CD14-positive monocyte (primary cell): Measurements from ENCODE around the gene SLITRK4. TPM values are rescaled to one million over a fixed set of nuclear protein-coding genes. Genes with fewer than 3 reads are reported as not detected.

ENCODE experiments used
- DNase-seq, 3 donors: peaks; one replicate each; pipeline ENCODE4 v3.0.0-alpha.2; 2011 to 2022
- H2AFZ ChIP-seq: 2 replicates; pipeline ENCODE4 v1.6.0; 2012; ENCODE audit warnings: mild to moderate bottlenecking, low read depth, low read length, inconsistent platforms; ENCODE audit not compliant: insufficient read depth, poor library complexity, severe bottlenecking
- H3K27ac ChIP-seq, 2 donors: 1 replicate in 1 of 2; 2 replicates in 1 of 2; pipeline ENCODE4 v1.5.1; 2012 to 2013; ENCODE audit warnings: low read length in 2 of 2, control low read depth in 1 of 2, inconsistent platforms in 1 of 2, low read depth in 1 of 2, mild to moderate bottlenecking in 1 of 2
- H3K27me3 ChIP-seq, 2 donors: one replicate each; pipeline versions ENCODE4 v1.6.0 to v1.6.1; 2011 to 2013; ENCODE audit warnings: low read length in 2 of 2; ENCODE audit not compliant: control insufficient read depth in 2 of 2, insufficient read depth in 2 of 2
- H3K36me3 ChIP-seq, 2 donors: replicated peaks in 1 of 2; 1 replicate in 1 of 2; 2 replicates in 1 of 2; pipeline versions ENCODE4 v1.5.1 to v1.6.1; 2012 to 2013; ENCODE audit warnings: low read length in 2 of 2, control low read depth in 1 of 2, inconsistent platforms in 1 of 2, mild to moderate bottlenecking in 1 of 2; ENCODE audit not compliant: insufficient read depth in 2 of 2, control insufficient read depth in 1 of 2
- H3K4me1 ChIP-seq, 2 donors: 1 replicate in 1 of 2; 2 replicates in 1 of 2; pipeline versions ENCODE4 v1.5.1 to v1.6.1; 2012 to 2013; ENCODE audit warnings: low read length in 2 of 2, control low read depth in 1 of 2, inconsistent platforms in 1 of 2, mild to moderate bottlenecking in 1 of 2, moderate library complexity in 1 of 2; ENCODE audit not compliant: insufficient read depth in 2 of 2, control insufficient read depth in 1 of 2
- H3K4me2 ChIP-seq: replicated peaks from 2 replicates; pipeline ENCODE3; 2012; ENCODE audit warnings: low read length, moderate library complexity, mild to moderate bottlenecking; ENCODE audit not compliant: poor library complexity, severe bottlenecking; ENCODE audit errors: extremely low read depth
- H3K4me3 ChIP-seq, 3 experiments: fragments of 200-600 bp in 1 of 3; sonication (generic) in 1 of 3; replicated peaks in 1 of 3; 1 replicate in 2 of 3; 2 replicates in 1 of 3; pipeline ENCODE4 v1.5.1; 2011 to 2013; ENCODE audit warnings: low read length in 3 of 3, mild to moderate bottlenecking in 3 of 3, control low read depth in 2 of 3, low read depth in 2 of 3, inconsistent platforms in 1 of 3, moderate library complexity in 1 of 3
- H3K79me2 ChIP-seq: 2 replicates; pipeline ENCODE4 v1.6.0; 2012; ENCODE audit warnings: mild to moderate bottlenecking, control low read depth, inconsistent platforms, low read length, moderate library complexity; ENCODE audit not compliant: insufficient read depth
- H3K9ac ChIP-seq: 2 replicates; pipeline ENCODE4 v1.6.0; 2017; ENCODE audit warnings: low read length, mild to moderate bottlenecking; ENCODE audit not compliant: insufficient read depth, poor library complexity, severe bottlenecking
- H3K9me3 ChIP-seq, 2 donors: replicated peaks in 1 of 2; 1 replicate in 1 of 2; 2 replicates in 1 of 2; pipeline versions ENCODE4 v1.5.1 to v1.6.1; 2012 to 2013; ENCODE audit warnings: low read length in 2 of 2, control low read depth in 1 of 2; ENCODE audit not compliant: control insufficient read depth in 1 of 2, insufficient read depth in 1 of 2
- H4K20me1 ChIP-seq: 2 replicates; pipeline ENCODE4 v1.6.0; 2012; ENCODE audit warnings: mild to moderate bottlenecking, low read length, control low read depth, moderate library complexity; ENCODE audit not compliant: insufficient read depth
- H3K27ac Mint-ChIP-seq, 7 donors: one replicate each; pipeline ENCODE4 v1.8.0; 2020; ENCODE audit warnings: mild to moderate bottlenecking in 7 of 7, mixed read lengths in 7 of 7, moderate library complexity in 6 of 7, inconsistent platforms in 2 of 7
- H3K27me3 Mint-ChIP-seq, 3 donors: one replicate each; pipeline ENCODE4 v1.8.0; 2021 to 2022; ENCODE audit warnings: low read depth in 3 of 3, mild to moderate bottlenecking in 3 of 3, mixed read lengths in 3 of 3, moderate library complexity in 3 of 3, inconsistent platforms in 1 of 3
- H3K36me3 Mint-ChIP-seq, 2 donors: one replicate each; pipeline ENCODE4 v1.8.0; 2020; ENCODE audit warnings: mixed read lengths in 2 of 2, inconsistent platforms in 1 of 2, mild to moderate bottlenecking in 1 of 2
- H3K4me1 Mint-ChIP-seq: one replicate; pipeline ENCODE4 v1.8.0; 2020; ENCODE audit warnings: mild to moderate bottlenecking, mixed read lengths
- H3K4me3 Mint-ChIP-seq, 2 donors: one replicate each; pipeline ENCODE4 v1.8.0; 2020; ENCODE audit warnings: mild to moderate bottlenecking in 2 of 2, mixed read lengths in 2 of 2, moderate library complexity in 1 of 2
- H3K9me3 Mint-ChIP-seq, 7 donors: one replicate each; pipeline ENCODE4 v1.8.0; 2020 to 2022; ENCODE audit warnings: mixed read lengths in 7 of 7, mild to moderate bottlenecking in 6 of 7, moderate library complexity in 6 of 7, inconsistent platforms in 2 of 7
- CTCF ChIP-seq: fragments of 200-600 bp; IDR thresholded peaks from one replicate; pipeline ENCODE4 v1.8.0; 2022; ENCODE audit warnings: antibody characterized with exemption, mild to moderate bottlenecking
- WGBS: methylation state at CpG from one replicate; pipeline ENCODE4 v1.1.5; 2013; ENCODE audit warnings: missing lambda C conversion rate; ENCODE audit not compliant: insufficient coverage; 5-methylcytosine and 5-hydroxymethylcytosine counted together
- intact Hi-C, 2 donors: fragments of 100-400 bp; cut with micrococcal nuclease; formaldehyde crosslinking; loops; one replicate each; pipeline versions ENCODE4 v1.15.0 to v1.15.1; 2023
- polyA plus RNA-seq, 3 donors: library from polyadenylated mRNA; depleted of rRNA in 1 of 3; unstranded in 2 of 3; stranded (reverse) in 1 of 3; fragments of 300-500 nt in 2 of 3; fragments of >200 nt in 1 of 3; fragmentation: Illumina TruSeq in 2 of 3; gene quantifications; 1 replicate in 2 of 3; 2 replicates in 1 of 3; pipeline ENCODE4 v1.2.3, GENCODE V29; 2012 to 2021

SLITRK4 gene
- polyA plus RNA-seq, 3 donors, result 4.7 to 13.2 (median 11.6) TPM

- H3K36me3 Mint-ChIP-seq, result peaks cover 3 to 11% of the 10 kb centered on the region in 2 donors
- Histone ChIP-seq H3K9ac (no peak overlapping the region), H3K27me3 (no peaks in the 10 kb centered on the region), H3K4me3 (no peak overlapping the region), H3K4me1 (no peaks in the 10 kb centered on the region), H3K4me2 (no peak overlapping the region), H3K79me2 (no peaks in the 10 kb centered on the region), H4K20me1 (no peaks in the 10 kb centered on the region), H3K27ac (no peak overlapping the region), H2AFZ (no peak overlapping the region), H3K9me3 (no peaks in the 10 kb centered on the region), H3K36me3 (peaks cover 0 to 2% of the 10 kb centered on the region in 2 donors)
- no peaks in the 10 kb centered on the region for H3K4me1 Mint-ChIP-seq
- no peak for DNase-seq
- H3K9me3 Mint-ChIP-seq, result no peaks in the 10 kb centered on the region
- WGBS, result no CpG with 5 or more reads among the region's 2 CpGs
- intact Hi-C loops, result no loop called here
- no peak overlapping the region for H3K4me3 Mint-ChIP-seq
- H3K27ac Mint-ChIP-seq, result no peak overlapping the region
- TF ChIP-seq CTCF, result no peak
- no peaks in the 10 kb centered on the region for H3K27me3 Mint-ChIP-seq
Measured at GRCh38 chrX:143623657-143624056, 12.2 kb downstream of the SLITRK4 start.

GRCh38 chrX:143621276-143621675, 14.6 kb downstream of the SLITRK4 start:
- H3K9me3 ChIP-seq, result no peaks in the 10 kb centered on the region
- H3K79me2 ChIP-seq, result no peaks in the 10 kb centered on the region
- TF ChIP-seq CTCF, result no peak
- intact Hi-C loops, result no loop called here
- peaks cover 3% of the 10 kb centered on the region for H3K4me1 Mint-ChIP-seq
- no peaks in the 10 kb centered on the region for H3K4me1 ChIP-seq
- H4K20me1 ChIP-seq, result no peaks in the 10 kb centered on the region
- no CpG with 5 or more reads among the region's 2 CpGs for WGBS
- peaks cover 4 to 8% of the 10 kb centered on the region in 2 donors for H3K36me3 Mint-ChIP-seq
- H3K27me3 ChIP-seq, result no peaks in the 10 kb centered on the region
- no peak overlapping the region for H3K27ac Mint-ChIP-seq
- no peak overlapping the region for H3K9ac ChIP-seq
- DNase-seq, result no peak
- peaks cover 0 to 2% (median 2%) of the 10 kb centered on the region in 3 donors for H3K27me3 Mint-ChIP-seq
- no peak overlapping the region for H3K4me3 ChIP-seq
- H3K36me3 ChIP-seq, result no peaks in the 10 kb centered on the region
- no peak overlapping the region for H3K27ac ChIP-seq
- H3K9me3 Mint-ChIP-seq, result peaks cover 0 to 2% (median 0%) of the 10 kb centered on the region in 7 donors
- no peak overlapping the region for H3K4me3 Mint-ChIP-seq
- no peak overlapping the region for H3K4me2 ChIP-seq
- no peak overlapping the region for H2AFZ ChIP-seq
